ENCODE results near the gene ADD3.
A peak's percentile ranks its signal among the peaks of the same experiment; 100 is the strongest.
"Not testable (repeated sequence)": the region's sequence is repeated elsewhere in the genome, so short reads cannot be mapped to it uniquely, and the experiment has no call there.

The ADD3 gene

DNA sequence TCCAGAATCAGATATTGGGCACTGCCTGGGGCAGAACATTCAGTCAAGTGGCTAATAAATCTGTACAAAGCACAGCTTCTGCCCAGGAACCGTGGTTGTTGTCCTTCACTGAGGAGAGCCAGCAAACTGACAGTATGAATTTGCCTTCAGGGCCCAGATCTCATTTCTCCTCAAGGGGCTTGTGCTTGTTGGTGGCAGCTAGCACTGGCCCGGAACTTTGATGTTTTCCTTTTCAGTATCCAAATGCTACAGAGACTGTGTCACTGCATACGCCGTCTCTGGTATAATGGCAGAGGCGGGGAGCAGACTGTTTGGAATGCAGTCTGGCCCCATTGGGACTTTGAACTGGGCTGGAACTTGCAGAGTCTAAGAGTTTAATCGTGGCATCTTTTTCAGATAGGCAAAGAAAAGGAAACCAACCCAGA is 30.4 kb upstream of the ADD3 start:
- H3K4me3 ChIP-seq (ENCODE audit: control insufficient read depth, low read depth, low read length), result no peak overlapping the region
- TF ChIP-seq, protein P1, sequence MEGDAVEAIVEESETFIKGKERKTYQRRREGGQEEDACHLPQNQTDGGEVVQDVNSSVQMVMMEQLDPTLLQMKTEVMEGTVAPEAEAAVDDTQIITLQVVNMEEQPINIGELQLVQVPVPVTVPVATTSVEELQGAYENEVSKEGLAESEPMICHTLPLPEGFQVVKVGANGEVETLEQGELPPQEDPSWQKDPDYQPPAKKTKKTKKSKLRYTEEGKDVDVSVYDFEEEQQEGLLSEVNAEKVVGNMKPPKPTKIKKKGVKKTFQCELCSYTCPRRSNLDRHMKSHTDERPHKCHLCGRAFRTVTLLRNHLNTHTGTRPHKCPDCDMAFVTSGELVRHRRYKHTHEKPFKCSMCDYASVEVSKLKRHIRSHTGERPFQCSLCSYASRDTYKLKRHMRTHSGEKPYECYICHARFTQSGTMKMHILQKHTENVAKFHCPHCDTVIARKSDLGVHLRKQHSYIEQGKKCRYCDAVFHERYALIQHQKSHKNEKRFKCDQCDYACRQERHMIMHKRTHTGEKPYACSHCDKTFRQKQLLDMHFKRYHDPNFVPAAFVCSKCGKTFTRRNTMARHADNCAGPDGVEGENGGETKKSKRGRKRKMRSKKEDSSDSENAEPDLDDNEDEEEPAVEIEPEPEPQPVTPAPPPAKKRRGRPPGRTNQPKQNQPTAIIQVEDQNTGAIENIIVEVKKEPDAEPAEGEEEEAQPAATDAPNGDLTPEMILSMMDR (conservative IDR thresholded peaks at IDR 0.05; ENCODE audit: control insufficient read depth, insufficient read depth, low read depth, low read length), result no peak
- no peak for DNase-seq (ENCODE audit: low read depth)

DNA sequence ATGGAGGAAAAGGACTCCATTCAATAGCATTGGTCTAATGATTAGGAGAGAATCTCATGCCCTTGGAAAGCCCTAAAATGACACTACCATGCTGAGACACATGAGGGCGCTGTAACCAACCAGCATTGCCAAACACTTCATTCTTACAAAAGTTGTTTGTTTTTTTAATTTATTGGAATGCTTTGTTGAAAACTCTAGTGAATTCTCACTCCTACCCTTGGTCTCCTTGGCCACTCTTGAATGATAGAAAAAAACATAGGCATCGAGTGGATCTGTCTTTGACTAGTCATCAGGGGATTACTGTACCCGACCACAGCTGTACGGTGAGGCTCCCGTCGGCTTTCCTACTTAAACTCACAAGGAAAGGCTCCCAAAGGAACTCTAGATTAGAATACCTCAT is 29.3 kb upstream of the ADD3 start:
- H3K4me3 ChIP-seq (ENCODE audit: control insufficient read depth, low read depth, low read length), result no peak overlapping the region
- peak; percentile 88 for DNase-seq (ENCODE audit: low read depth)
- TF ChIP-seq, protein P1 (conservative IDR thresholded peaks at IDR 0.05; ENCODE audit: control insufficient read depth, insufficient read depth, low read depth, low read length), result peak; percentile 96

DNA sequence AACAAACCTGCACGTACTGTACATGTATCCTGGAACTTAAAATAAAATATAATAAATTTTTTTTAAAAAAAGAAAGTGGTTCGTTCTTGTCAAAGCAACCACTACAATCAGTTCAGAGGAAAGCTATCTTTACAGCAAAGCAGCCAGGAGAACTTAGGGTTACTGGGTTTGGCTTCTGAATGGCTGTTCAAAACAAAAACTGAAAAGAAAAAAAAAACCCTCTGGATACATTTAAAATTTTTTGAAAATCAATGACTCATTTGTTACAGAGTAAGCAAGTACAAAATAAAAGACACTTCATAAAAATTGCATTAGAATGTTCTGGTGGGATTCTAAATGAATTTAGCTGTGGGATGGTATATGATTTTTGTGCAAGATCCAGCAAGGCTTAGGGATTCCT is 28.6 kb upstream of the ADD3 start:
- TF ChIP-seq, protein P1 (conservative IDR thresholded peaks at IDR 0.05; ENCODE audit: control insufficient read depth, insufficient read depth, low read depth, low read length), result no peak
- no peak overlapping the region for H3K4me3 ChIP-seq (ENCODE audit: control insufficient read depth, low read depth, low read length)
- DNase-seq (ENCODE audit: low read depth), result no peak

DNA sequence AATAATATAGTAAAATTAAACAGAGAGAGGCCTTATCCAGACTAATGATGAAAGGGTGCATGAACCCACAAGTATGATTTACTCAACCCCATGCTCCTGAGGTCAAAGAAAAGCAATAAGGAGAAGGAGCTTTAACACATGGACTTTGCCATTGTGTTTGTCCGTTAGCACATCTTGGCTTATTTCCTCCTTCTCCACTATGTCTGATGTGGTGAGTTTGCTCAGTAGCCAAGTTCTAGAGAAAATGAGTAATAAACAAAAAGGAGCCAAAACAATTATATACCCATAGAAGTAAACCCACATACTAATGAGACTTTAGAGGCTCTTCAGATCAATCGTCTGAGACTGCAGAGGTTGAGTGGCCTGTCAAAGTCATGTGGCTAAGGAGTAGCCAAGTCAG is 26.1 kb upstream of the ADD3 start:
- no peak overlapping the region for H3K4me3 ChIP-seq (ENCODE audit: control insufficient read depth, low read depth, low read length)
- DNase-seq (ENCODE audit: low read depth), result peak; percentile 84
- TF ChIP-seq, protein P1 (conservative IDR thresholded peaks at IDR 0.05; ENCODE audit: control insufficient read depth, insufficient read depth, low read depth, low read length), result no peak

DNA sequence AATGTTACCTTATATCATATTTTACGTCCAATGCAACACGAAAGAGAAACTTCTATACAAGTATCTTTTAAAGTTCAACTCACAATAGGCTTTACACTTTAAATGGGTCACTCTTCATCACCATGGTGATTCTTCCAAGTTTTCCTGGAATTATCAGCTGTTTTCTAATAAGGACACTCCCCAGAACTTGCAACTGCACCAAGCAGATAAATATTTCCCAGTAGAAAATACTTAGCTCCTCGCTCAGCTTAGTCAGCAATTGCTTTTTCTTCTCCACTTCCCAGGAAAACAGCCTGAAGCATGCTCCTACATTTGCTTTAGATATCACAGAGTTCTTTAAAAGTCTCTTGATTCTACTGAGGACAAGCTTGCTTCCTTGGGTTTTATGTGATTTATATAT is 25.7 kb upstream of the ADD3 start:
- peak; percentile 40 for DNase-seq (ENCODE audit: low read depth)
- H3K4me3 ChIP-seq (ENCODE audit: control insufficient read depth, low read depth, low read length), result no peak overlapping the region
- TF ChIP-seq, protein P1 (conservative IDR thresholded peaks at IDR 0.05; ENCODE audit: control insufficient read depth, insufficient read depth, low read depth, low read length), result no peak

DNA sequence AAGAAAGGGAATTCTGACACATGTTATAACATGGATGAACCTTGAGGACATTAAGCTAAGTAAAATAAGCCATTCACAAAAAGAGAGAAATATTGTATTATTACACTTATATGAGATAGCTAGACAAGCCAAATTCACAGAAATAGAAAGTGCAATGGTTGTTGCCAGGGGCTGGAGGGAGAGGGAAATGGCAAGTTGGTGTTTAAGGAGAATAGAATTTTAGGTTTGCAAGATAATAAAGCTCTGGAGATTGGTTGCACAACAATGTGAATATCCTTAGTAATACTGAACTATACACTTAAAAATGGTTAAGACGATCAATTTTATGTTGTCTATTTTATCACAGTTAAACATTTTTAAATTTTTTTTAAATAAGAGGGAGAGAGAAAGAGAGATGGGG is 25.0 kb upstream of the ADD3 start:
- TF ChIP-seq, protein P1 (conservative IDR thresholded peaks at IDR 0.05; ENCODE audit: control insufficient read depth, insufficient read depth, low read depth, low read length), result no peak
- no peak for DNase-seq (ENCODE audit: low read depth)
- no peak overlapping the region for H3K4me3 ChIP-seq (ENCODE audit: control insufficient read depth, low read depth, low read length)

DNA sequence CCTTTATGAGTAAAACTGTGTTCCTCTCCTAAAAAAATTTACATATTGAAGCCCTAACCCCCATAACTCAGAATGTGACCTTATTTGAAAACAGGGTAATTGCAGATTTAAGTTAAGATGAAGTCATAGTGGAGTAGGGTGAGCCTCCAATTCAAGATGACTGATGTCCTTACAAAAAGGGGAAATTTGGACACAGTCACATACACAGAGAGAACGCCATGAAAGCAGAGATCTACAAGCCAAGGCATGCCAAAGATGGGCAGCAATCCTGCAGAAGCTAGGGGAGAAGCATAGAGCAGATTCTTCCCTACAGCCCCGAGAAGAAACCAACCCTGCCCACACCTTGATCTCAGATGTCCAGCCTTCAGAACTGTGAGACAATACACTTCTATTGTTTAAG is 23.8 kb upstream of the ADD3 start:
- H3K4me3 ChIP-seq (ENCODE audit: control insufficient read depth, low read depth, low read length), result no peak overlapping the region
- TF ChIP-seq, protein P1 (conservative IDR thresholded peaks at IDR 0.05; ENCODE audit: control insufficient read depth, insufficient read depth, low read depth, low read length), result no peak
- DNase-seq (ENCODE audit: low read depth), result no peak

DNA sequence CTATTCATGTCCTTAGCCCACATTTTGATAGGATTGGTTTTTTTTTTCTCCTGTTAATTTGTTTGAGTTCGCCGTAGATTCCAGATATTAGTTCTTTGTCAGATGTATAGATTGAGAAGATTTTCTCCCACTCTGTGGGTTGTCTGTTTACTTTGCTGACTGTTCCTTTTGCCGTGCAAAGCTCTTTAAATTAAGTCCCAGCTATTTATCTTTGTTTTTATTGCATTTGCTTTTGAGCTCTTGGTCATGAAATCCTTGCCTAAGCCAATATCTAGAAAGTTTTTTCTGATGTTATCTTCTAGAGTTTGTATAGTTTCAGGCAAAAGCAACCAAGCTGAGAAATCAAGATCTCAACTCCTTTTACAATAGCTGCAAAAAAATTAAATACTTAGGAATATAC is 22.0 kb upstream of the ADD3 start:
- DNase-seq (ENCODE audit: low read depth); H3K4me3 ChIP-seq (ENCODE audit: control insufficient read depth, low read depth, low read length): not testable (repeated sequence)

Measured in fibroblast of mammary gland (primary cell).